IMR-90 (cell line): ENCODE results near the gene PCBP1.
"Not testable (repeated sequence)": the region's sequence is repeated elsewhere in the genome, so short reads cannot be mapped to it uniquely, and the experiment has no call there.

Source experiments
- CEBPB ChIP-seq: IDR thresholded peaks from 2 replicates; pipeline ENCODE4 v1.6.1; 2012; ENCODE audit warnings: low read depth, low read length, improper control_type of control experiment
- CHD1 ChIP-seq: IDR thresholded peaks from 2 replicates; pipeline ENCODE4 v1.6.1; 2012; ENCODE audit warnings: low read depth, low read length, improper control_type of control experiment
- CTCF ChIP-seq: conservative IDR thresholded peaks from 2 replicates; pipeline ENCODE4 v1.5.1; 2012; ENCODE audit warnings: mild to moderate bottlenecking, low read depth, low read length, improper control_type of control experiment
- ELK1 ChIP-seq: fragments of 150-350 bp; IDR thresholded peaks from 2 replicates; pipeline ENCODE4 v1.6.1; 2016; ENCODE audit warnings: low read depth, mild to moderate bottlenecking, low read length, moderate library complexity, borderline replicate concordance
- FOS ChIP-seq: fragments of 150-350 bp; IDR thresholded peaks from 2 replicates; pipeline ENCODE4 v1.6.1; 2016; ENCODE audit warnings: low read depth, low read length
- MAZ ChIP-seq: IDR thresholded peaks from 2 replicates; pipeline ENCODE4 v1.6.1; 2012; ENCODE audit warnings: low read depth, mild to moderate bottlenecking, low read length, improper control_type of control experiment, moderate library complexity, borderline replicate concordance
- MXI1 ChIP-seq: IDR thresholded peaks from 2 replicates; pipeline ENCODE4 v1.6.1; 2012; ENCODE audit warnings: low read depth, mild to moderate bottlenecking, low read length, moderate library complexity, borderline replicate concordance
- POLR2A ChIP-seq: IDR thresholded peaks from 2 replicates; pipeline ENCODE4 v1.6.1; 2012; ENCODE audit warnings: mild to moderate bottlenecking, low read depth, low read length
- RAD21 ChIP-seq: IDR thresholded peaks from 2 replicates; pipeline ENCODE4 v1.6.1; 2012; ENCODE audit warnings: low read length, improper control_type of control experiment
- RFX5 ChIP-seq: IDR thresholded peaks from 2 replicates; pipeline ENCODE4 v1.8.0; 2012; ENCODE audit warnings: low read depth, mild to moderate bottlenecking, low read length, moderate library complexity
- USF2 ChIP-seq: fragments of 150-350 bp; IDR thresholded peaks from 2 replicates; pipeline ENCODE4 v1.6.1; 2017; ENCODE audit warnings: mild to moderate bottlenecking, antibody characterized with exemption, low read length, low read depth

GRCh38 chr2:70134323-70134983, 47.2 kb downstream of the PCBP1 start:
- TF ChIP-seq POLR2A, CTCF, MXI1, CEBPB, RFX5, RAD21, FOS, ELK1, CHD1, USF2, MAZ: not testable (repeated sequence)
